GM18951 (cell line): ENCODE results near the gene VIM.

Experiments used
- POLR2A ChIP-seq: IDR thresholded peaks from 4 replicates; pipeline ENCODE4 v1.6.1; 2011; ENCODE audit warnings: mild to moderate bottlenecking; ENCODE audit not compliant: insufficient read length, insufficient read depth; ENCODE audit errors: extremely low read depth
- in situ Hi-C: fragments of 300-500 bp; cut with MboI; formaldehyde crosslinking; loops from one replicate; pipeline ENCODE4 v1.12.0; 2022; ENCODE audit warnings: low sequenced_read_pairs, mixed read lengths, inconsistent platforms; ENCODE audit not compliant: unreplicated experiment

The VIM gene

GRCh38 chr10:17241611-17242333, 13.7 kb downstream of the VIM start:
- no peak for TF ChIP-seq POLR2A
- in situ Hi-C loops, result no loop called here

- in situ Hi-C loops, result no loop called here
- no peak for TF ChIP-seq POLR2A
Measured at GRCh38 chr10:17244700-17245365, 16.8 kb downstream of the VIM start.

- in situ Hi-C loops, result no loop called here
- TF ChIP-seq POLR2A, result no peak
Measured at GRCh38 chr10:17247210-17247609, 19.2 kb downstream of the VIM start.

- no peak for TF ChIP-seq POLR2A
- in situ Hi-C loops, result no loop called here
Measured at GRCh38 chr10:17248964-17249363, 20.9 kb downstream of the VIM start.

- TF ChIP-seq POLR2A, result no peak
- in situ Hi-C loops, result loop anchor here (5.0 kb wide), 1 partner anchor 418 kb away; no protein-coding TSS in a partner anchor
Measured at GRCh38 chr10:17249820-17250219, 21.8 kb downstream of the VIM start.

GRCh38 chr10:17250736-17251135, 22.7 kb downstream of the VIM start:
- in situ Hi-C loops, result loop anchor here (5.0 kb wide), 1 partner anchor 418 kb away; no protein-coding TSS in a partner anchor
- no peak for TF ChIP-seq POLR2A

GRCh38 chr10:17254543-17255050, 26.6 kb downstream of the VIM start:
- in situ Hi-C loops, result loop anchor here (5.0 kb wide), 1 partner anchor 422 kb away; no protein-coding TSS in a partner anchor

GRCh38 chr10:17255512-17255911, 27.5 kb downstream of the VIM start:
- in situ Hi-C loops, result no loop called here
- TF ChIP-seq POLR2A, result no peak

GRCh38 chr10:17256051-17256450, 28.0 kb downstream of the VIM start:
- TF ChIP-seq POLR2A, result no peak
- in situ Hi-C loops, result no loop called here

GRCh38 chr10:17256627-17257026, 28.6 kb downstream of the VIM start:
- in situ Hi-C loops, result no loop called here
- TF ChIP-seq POLR2A, result no peak

GRCh38 chr10:17257466-17258321, 29.7 kb downstream of the VIM start:
- in situ Hi-C loops, result no loop called here
- no peak for TF ChIP-seq POLR2A

- TF ChIP-seq POLR2A, result no peak
- in situ Hi-C loops, result no loop called here
Measured at GRCh38 chr10:17262502-17262901, 34.5 kb downstream of the VIM start.

GRCh38 chr10:17263580-17263979, 35.5 kb downstream of the VIM start:
- no peak for TF ChIP-seq POLR2A
- in situ Hi-C loops, result no loop called here
